ENCODE results near the gene LINC00237. TPM values are rescaled to one million over a fixed set of nuclear protein-coding genes. Genes with fewer than 3 reads are reported as not detected.

LINC00237 gene
- total and polyA plus RNA-seq, 7 donors, result not detected

DNA sequence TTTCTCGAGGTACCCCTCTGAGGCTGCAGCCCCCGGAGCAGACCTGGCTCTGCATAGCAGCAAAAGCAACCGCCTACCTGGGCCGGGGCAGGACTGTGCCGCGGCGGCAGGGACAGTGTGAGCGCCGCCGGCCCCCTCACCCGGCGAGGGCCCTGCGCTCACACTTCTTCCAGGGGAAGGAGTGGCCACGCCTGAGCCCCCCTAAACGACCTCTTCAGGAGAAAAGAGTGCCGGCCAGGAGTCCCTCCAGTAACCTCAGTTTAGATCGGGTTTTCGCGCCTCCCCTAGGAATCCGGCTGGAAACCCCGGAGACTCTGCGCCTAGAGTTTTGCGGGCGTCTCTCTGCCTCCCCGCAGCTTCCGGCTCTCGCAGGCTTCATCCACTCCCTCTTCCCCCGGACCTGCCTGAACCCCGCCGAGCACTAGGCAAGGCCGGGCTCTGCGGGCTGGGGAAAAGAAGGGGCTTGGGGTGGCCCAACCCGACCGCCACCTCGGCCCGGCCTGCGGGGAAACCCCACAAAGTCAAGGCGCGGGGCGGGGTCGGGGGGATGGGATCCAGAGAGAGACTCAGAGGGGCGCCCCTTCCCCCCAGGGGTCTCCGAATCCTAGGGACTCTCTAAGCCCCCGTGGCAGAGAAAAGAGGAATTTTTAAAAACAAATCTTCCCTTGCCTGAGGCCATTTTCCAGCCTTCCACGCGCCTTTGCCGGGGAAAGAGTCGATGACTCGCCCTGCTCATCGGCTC is 558 bp downstream of the LINC00237 start:
- DNase-seq, result no peak
- H3K27ac ChIP-seq, result no peak overlapping the region
- peaks cover 66 to 77% (median 70%) of the 10 kb centered on the region in 3 donors for H3K27me3 ChIP-seq
- WGBS, 2 donors, result 3 to 6% methylated on average over 50 of the region's 50 CpGs
- H3K4me1 ChIP-seq, result peaks cover 0 to 48% (median 45%) of the 10 kb centered on the region in 4 donors
- TF ChIP-seq EP300 (IDR thresholded peaks at IDR 0.05), result no peak
- TF ChIP-seq, protein P1, sequence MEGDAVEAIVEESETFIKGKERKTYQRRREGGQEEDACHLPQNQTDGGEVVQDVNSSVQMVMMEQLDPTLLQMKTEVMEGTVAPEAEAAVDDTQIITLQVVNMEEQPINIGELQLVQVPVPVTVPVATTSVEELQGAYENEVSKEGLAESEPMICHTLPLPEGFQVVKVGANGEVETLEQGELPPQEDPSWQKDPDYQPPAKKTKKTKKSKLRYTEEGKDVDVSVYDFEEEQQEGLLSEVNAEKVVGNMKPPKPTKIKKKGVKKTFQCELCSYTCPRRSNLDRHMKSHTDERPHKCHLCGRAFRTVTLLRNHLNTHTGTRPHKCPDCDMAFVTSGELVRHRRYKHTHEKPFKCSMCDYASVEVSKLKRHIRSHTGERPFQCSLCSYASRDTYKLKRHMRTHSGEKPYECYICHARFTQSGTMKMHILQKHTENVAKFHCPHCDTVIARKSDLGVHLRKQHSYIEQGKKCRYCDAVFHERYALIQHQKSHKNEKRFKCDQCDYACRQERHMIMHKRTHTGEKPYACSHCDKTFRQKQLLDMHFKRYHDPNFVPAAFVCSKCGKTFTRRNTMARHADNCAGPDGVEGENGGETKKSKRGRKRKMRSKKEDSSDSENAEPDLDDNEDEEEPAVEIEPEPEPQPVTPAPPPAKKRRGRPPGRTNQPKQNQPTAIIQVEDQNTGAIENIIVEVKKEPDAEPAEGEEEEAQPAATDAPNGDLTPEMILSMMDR (IDR thresholded peaks at IDR 0.05), result no peak
- TF ChIP-seq POLR2AphosphoS5 (IDR thresholded peaks at IDR 0.05), result no peak
- intact Hi-C loops (cut with DNase I), result loop anchor here (10.0 kb wide), 1 partner anchor 399 kb away; no protein-coding TSS in a partner anchor
- no peaks in the 10 kb centered on the region for H3K36me3 ChIP-seq
- no peaks in the 10 kb centered on the region for H3K9me3 ChIP-seq
- peak overlapping the region in 3 of 4 donors; percentile 9 to 38 (median 30) for H3K4me3 ChIP-seq

DNA sequence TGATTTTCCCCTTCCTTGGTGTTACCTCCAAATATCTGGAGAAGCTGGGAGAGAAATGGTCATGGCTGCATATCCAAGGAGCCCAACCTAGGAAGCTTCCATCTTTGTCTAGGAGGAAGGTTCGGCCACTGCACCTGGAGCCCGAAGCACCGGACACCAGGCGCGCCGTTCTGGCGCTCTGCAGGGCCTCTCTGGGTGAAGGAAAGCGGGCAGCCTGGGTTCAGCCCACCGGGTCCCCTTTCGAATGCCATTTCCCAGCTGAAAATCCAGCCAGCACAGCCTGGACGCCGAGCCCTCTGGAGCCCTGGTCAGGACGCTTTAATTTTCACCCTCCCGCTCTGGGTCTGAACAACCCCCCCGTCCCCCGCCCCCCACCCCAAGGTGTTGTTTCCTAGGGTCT is 1.2 kb downstream of the LINC00237 start:
- no peak for TF ChIP-seq EP300 (IDR thresholded peaks at IDR 0.05)
- TF ChIP-seq POLR2AphosphoS5 (IDR thresholded peaks at IDR 0.05), result no peak
- TF ChIP-seq POLR2A (IDR thresholded peaks at IDR 0.05), result no peak
- TF ChIP-seq, protein P1 (IDR thresholded peaks at IDR 0.05), result no peak
- Histone ChIP-seq H3K36me3 (no peaks in the 10 kb centered on the region), H3K4me1 (peaks cover 0 to 55% (median 52%) of the 10 kb centered on the region in 4 donors), H3K9me3 (no peaks in the 10 kb centered on the region), H3K27me3 (peaks cover 73 to 84% (median 77%) of the 10 kb centered on the region in 3 donors), H3K27ac (no peak overlapping the region), H3K4me3 (peak overlapping the region in 2 of 4 donors; percentile 30 to 38)
- WGBS, 2 donors, result 8 to 20% methylated on average over 16 of the region's 16 CpGs
- no peak for DNase-seq
- intact Hi-C loops (cut with DNase I), result loop anchor here (5.0 to 10.0 kb wide), 3 partner anchors 197 to 400 kb away; partner anchors contain the start of genes NKX2-4 and XRN2

DNA sequence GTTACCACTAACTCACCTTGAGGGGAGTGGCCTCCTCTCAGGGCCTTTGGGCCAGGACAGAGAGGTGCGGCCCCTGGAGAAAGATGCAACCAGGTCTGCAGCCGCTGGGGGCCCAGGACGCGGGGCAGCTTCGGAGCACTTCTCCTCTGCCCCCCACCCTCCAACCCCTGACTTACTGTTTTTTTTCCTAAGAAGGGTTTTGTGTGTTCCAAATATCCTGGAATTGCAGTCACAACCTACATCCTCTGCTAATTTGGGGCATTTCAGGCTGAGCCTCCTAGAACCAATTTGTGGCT is 1.7 kb downstream of the LINC00237 start:
- peaks cover 0 to 58% (median 54%) of the 10 kb centered on the region in 4 donors for H3K4me1 ChIP-seq
- no peak for DNase-seq
- no peak overlapping the region for H3K27ac ChIP-seq
- no peaks in the 10 kb centered on the region for H3K36me3 ChIP-seq
- intact Hi-C loops (cut with DNase I), result loop anchor here (5.0 to 10.0 kb wide), 3 partner anchors 198 to 400 kb away; partner anchors contain the start of genes NKX2-4 and XRN2
- H3K9me3 ChIP-seq, result no peaks in the 10 kb centered on the region
- TF ChIP-seq POLR2A (IDR thresholded peaks at IDR 0.05) (no peak), POLR2AphosphoS5 (IDR thresholded peaks at IDR 0.05) (no peak), EP300 (IDR thresholded peaks at IDR 0.05) (no peak)
- TF ChIP-seq, protein P1 (IDR thresholded peaks at IDR 0.05), result no peak
- peaks cover 78 to 89% (median 82%) of the 10 kb centered on the region in 3 donors for H3K27me3 ChIP-seq
- 8 to 21% methylated on average over 5 of the region's 5 CpGs for WGBS, 2 donors
- H3K4me3 ChIP-seq, result no peak overlapping the region

DNA sequence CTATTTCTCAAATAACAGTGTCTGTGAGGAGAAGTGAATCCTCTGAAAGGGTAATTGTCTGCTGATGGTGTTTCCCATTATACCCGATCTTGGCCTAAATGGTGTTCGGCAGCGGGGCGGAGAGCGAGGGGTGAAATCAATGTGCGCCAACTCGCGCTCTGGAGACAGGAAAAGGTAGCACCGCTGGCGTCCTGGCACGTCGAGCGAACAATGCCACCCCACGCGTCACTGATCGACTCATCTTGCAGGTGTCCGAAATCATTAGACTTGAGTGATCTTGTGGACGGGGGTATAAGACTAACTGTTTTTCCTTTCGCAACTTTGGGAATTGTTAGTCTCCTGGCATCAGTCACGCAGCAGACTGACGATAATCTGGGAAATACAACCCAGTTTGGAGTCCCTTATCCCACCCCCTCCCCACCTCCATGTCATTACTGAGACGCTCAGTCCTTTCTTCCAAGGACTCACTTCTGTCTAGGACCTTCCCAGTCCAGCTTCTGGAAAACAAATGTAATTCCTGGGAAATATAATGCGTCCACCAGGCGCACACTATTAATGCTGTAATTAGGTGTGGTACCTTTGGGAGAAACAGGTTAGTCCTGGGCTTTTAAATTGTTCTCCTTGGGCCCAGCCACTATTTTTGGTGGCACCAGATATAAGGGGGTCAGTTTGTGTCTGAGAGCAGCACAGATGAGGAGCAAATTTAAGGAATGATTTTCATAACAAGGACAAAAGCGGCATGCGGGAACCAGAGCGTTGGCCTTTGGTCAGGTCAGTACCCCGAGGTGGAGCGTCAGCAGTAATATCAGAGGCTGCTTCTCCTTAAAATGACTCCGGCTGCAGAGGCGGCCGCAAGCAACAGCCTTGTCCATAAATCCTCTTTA is 2.3 kb downstream of the LINC00237 start:
- TF ChIP-seq, protein P1 (IDR thresholded peaks at IDR 0.05), result no peak
- no peak for TF ChIP-seq POLR2AphosphoS5 (IDR thresholded peaks at IDR 0.05)
- TF ChIP-seq POLR2A (IDR thresholded peaks at IDR 0.05), result no peak
- no peak for TF ChIP-seq EP300 (IDR thresholded peaks at IDR 0.05)
- intact Hi-C loops (cut with DNase I), result loop anchor here (5.0 to 10.0 kb wide), 3 partner anchors 198 to 401 kb away; partner anchors contain the start of genes NKX2-4 and XRN2
- no peak for DNase-seq
- Histone ChIP-seq H3K36me3 (no peaks in the 10 kb centered on the region), H3K9me3 (no peaks in the 10 kb centered on the region), H3K27ac (no peak overlapping the region), H3K27me3 (peaks cover 84 to 95% (median 88%) of the 10 kb centered on the region in 3 donors), H3K4me1 (peaks cover 0 to 58% (median 54%) of the 10 kb centered on the region in 4 donors), H3K4me3 (no peak overlapping the region)
- WGBS, 2 donors, result 11 to 14% methylated on average over 32 of the region's 32 CpGs

Data from sigmoid colon (tissue), 7 donors.